Measurements from ENCODE around the gene SAG. TPM values are rescaled to one million over a fixed set of nuclear protein-coding genes. Genes with fewer than 3 reads are reported as not detected.

SAG gene
- total RNA-seq, 4 donors from 2014 or later, result 1.5 TPM; not detected in 3

- no peak for ATAC-seq
- Histone ChIP-seq H3K9me3 (no peaks in the 10 kb centered on the region), H3K36me3 (peaks cover 3 to 89% of the 10 kb centered on the region in 2 donors), H3K27ac (no peak overlapping the region), H3K27me3 (no peaks in the 10 kb centered on the region), H3K4me1 (peaks cover 0 to 33% (median 9%) of the 10 kb centered on the region in 3 donors), H3K4me3 (no peak overlapping the region)
- TF ChIP-seq CTCF (IDR thresholded peaks at IDR 0.05) (no peak), POLR2A (IDR thresholded peaks at IDR 0.05) (no peak), POLR2AphosphoS5 (IDR thresholded peaks at IDR 0.05) (no peak), EP300 (IDR thresholded peaks at IDR 0.05) (no peak)
- 67 to 80% methylated on average over 1 of the region's 5 CpGs for WGBS, 2 donors (ENCODE audit: low coverage in 1 of 2)
These were observed 21.7 kb upstream of the SAG start for GRCh38 chr2:233285921-233286320.

DNA sequence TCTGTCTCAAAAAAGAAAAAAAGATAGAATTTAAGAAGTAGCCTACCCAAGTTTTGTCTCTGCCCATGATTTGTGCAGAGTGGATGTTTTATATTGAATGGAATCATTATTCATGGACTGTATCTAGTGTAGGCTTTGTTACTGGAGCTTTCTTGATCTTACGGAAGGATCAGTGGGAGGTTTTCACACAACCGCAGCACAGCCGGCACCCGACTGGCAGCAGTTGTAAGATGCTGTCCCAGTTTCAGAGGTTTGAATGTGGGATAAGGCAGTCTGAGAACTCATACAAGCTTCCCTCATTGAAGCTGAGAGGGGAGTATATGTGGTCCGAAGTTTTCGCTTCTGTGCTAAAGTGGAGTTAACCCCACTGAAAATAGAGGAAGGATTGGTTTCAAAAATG lies 19.7 kb upstream of the SAG start:
- Histone ChIP-seq H3K27ac (no peak overlapping the region), H3K4me3 (no peak overlapping the region), H3K9me3 (no peaks in the 10 kb centered on the region), H3K36me3 (peaks cover 0 to 89% of the 10 kb centered on the region in 2 donors), H3K27me3 (no peaks in the 10 kb centered on the region), H3K4me1 (peaks cover 0 to 14% (median 0%) of the 10 kb centered on the region in 3 donors)
- WGBS, 2 donors (ENCODE audit: low coverage in 1 of 2), result 89 to 93% methylated on average over 3 to 6 of the region's 6 CpGs
- ATAC-seq, result no peak
- no peak for TF ChIP-seq POLR2A (IDR thresholded peaks at IDR 0.05)
- no peak for TF ChIP-seq POLR2AphosphoS5 (IDR thresholded peaks at IDR 0.05)
- TF ChIP-seq EP300 (IDR thresholded peaks at IDR 0.05), result no peak
- TF ChIP-seq CTCF (IDR thresholded peaks at IDR 0.05), result no peak

GRCh38 chr2:233288663-233289062 lies 19.0 kb upstream of the SAG start:
- H3K36me3 ChIP-seq, result peaks cover 0 to 89% of the 10 kb centered on the region in 2 donors
- no peaks in the 10 kb centered on the region for H3K27me3 ChIP-seq
- TF ChIP-seq CTCF (IDR thresholded peaks at IDR 0.05), result no peak
- no peak for TF ChIP-seq POLR2AphosphoS5 (IDR thresholded peaks at IDR 0.05)
- TF ChIP-seq EP300 (IDR thresholded peaks at IDR 0.05), result no peak
- no peak for TF ChIP-seq POLR2A (IDR thresholded peaks at IDR 0.05)
- 81% methylated on average over 4 of the region's 5 CpGs; no CpG with 5 or more reads in 1 of the 2 donors for whole genome bisulfite sequencing, 2 donors (ENCODE audit: low coverage in 1 of 2)
- H3K27ac ChIP-seq, result no peak overlapping the region
- H3K9me3 ChIP-seq, result no peaks in the 10 kb centered on the region
- no peak for ATAC-seq
- no peak overlapping the region for H3K4me3 ChIP-seq
- H3K4me1 ChIP-seq, result peaks cover 0 to 14% (median 0%) of the 10 kb centered on the region in 3 donors

DNA sequence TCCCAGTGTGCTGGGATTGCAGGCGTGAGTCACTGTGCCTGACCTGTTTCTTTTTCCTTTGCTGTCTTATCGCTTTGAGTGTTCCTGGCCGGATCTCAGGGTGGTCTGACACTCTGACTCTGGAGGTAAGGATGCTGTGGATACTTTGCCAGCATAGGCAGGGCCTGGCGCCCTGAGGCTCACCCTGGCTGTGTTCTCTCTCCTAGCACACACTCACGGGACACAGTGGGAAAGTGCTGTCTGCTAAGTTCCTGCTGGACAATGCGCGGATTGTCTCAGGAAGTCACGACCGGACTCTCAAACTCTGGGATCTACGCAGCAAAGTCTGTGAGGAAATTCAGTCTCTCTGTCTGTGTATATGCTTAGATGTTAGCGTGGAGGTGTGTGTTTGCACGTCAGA lies 18.0 kb upstream of the SAG start:
- TF ChIP-seq CTCF (IDR thresholded peaks at IDR 0.05), result no peak
- no peak for TF ChIP-seq POLR2AphosphoS5 (IDR thresholded peaks at IDR 0.05)
- TF ChIP-seq EP300 (IDR thresholded peaks at IDR 0.05), result no peak
- TF ChIP-seq POLR2A (IDR thresholded peaks at IDR 0.05), result no peak
- WGBS, 2 donors (ENCODE audit: low coverage in 1 of 2), result 69 to 70% methylated on average over 3 of the region's 12 CpGs
- H3K36me3 ChIP-seq, result peaks cover 0 to 89% of the 10 kb centered on the region in 2 donors
- H3K27ac ChIP-seq, result no peak overlapping the region
- no peak overlapping the region for H3K4me3 ChIP-seq
- peaks cover 0 to 14% (median 0%) of the 10 kb centered on the region in 3 donors for H3K4me1 ChIP-seq
- H3K9me3 ChIP-seq, result no peaks in the 10 kb centered on the region
- no peak for ATAC-seq
- no peaks in the 10 kb centered on the region for H3K27me3 ChIP-seq

- no peaks in the 10 kb centered on the region for H3K27me3 ChIP-seq
- no peak overlapping the region for H3K4me3 ChIP-seq
- TF ChIP-seq POLR2A (IDR thresholded peaks at IDR 0.05), result no peak
- no peak for TF ChIP-seq POLR2AphosphoS5 (IDR thresholded peaks at IDR 0.05)
- no peak for TF ChIP-seq EP300 (IDR thresholded peaks at IDR 0.05)
- no peak for TF ChIP-seq CTCF (IDR thresholded peaks at IDR 0.05)
- no peaks in the 10 kb centered on the region for H3K9me3 ChIP-seq
- WGBS, 2 donors (ENCODE audit: low coverage in 1 of 2), result 70 to 85% methylated on average over 6 to 7 of the region's 10 CpGs
- H3K27ac ChIP-seq, result no peak overlapping the region
- peaks cover 0 to 89% of the 10 kb centered on the region in 2 donors for H3K36me3 ChIP-seq
- H3K4me1 ChIP-seq, result peaks cover 0 to 14% (median 0%) of the 10 kb centered on the region in 3 donors
- no peak for ATAC-seq
These were observed 17.4 kb upstream of the SAG start for GRCh38 chr2:233290051-233290845.

All from gastroesophageal sphincter (tissue), 4 donors.